HG03342 (cell line): ENCODE data around the gene MYH3.
A peak's percentile ranks its signal among the peaks of the same experiment; 100 is the strongest.

Experiments used
- ATAC-seq: cut with Tn5 transposase; IDR thresholded peaks from one replicate; pipeline ENCODE4 v1.9.1; 2021; ENCODE audit warnings: mild to moderate bottlenecking, moderate library complexity; ENCODE audit not compliant: unreplicated experiment

MYH3 gene

GRCh38 chr17:10651927-10652326 is 5.2 kb downstream of the MYH3 start:
- no peak for ATAC-seq

- no peak for ATAC-seq
These were observed 7.5 kb downstream of the MYH3 start for GRCh38 chr17:10649602-10650001.

DNA sequence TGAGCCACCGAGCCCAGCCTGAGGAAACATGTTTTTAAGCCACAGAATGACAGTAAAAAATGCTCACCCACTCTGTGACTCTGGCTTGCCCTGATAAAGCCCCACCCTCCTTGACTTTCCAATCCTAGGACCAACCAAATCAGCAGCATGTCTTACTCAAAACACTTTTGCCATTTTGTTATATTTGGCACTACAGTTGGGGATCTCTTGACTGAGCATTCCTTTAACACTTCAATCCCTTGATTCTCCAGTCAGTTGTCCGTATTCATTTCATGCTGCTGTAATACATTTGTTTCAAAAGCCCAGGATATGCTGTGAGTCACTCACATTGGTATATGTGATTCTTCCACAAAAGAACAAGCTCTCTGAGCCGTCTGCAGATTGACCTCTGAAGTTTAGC is 8.2 kb downstream of the MYH3 start:
- no peak for ATAC-seq

GRCh38 chr17:10648381-10648780 is 8.7 kb downstream of the MYH3 start:
- no peak for ATAC-seq

GRCh38 chr17:10646392-10646990 is 10.6 kb downstream of the MYH3 start:
- ATAC-seq, result peak; percentile 65

DNA sequence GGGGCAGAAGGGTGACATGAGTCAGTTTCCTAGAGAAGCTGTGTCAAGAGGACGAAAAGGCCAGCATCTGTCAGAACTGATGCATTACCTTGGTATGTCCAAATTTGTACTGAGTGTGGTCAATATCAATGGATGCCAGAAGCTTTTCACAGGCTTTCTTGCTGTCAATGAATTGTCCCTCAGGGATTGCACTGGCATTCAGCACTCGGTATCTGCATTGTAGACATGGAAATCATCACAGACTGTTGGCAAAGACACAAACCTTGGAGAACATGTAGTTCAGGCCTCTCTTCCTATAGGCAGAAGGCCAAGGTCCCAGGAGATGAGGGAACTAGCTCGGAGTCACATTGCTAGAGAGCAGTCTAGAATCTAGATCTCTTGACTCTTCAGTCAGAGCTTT is 16.6 kb downstream of the MYH3 start:
- ATAC-seq, result no peak

GRCh38 chr17:10638151-10638550 is 19.0 kb downstream of the MYH3 start:
- no peak for ATAC-seq

DNA sequence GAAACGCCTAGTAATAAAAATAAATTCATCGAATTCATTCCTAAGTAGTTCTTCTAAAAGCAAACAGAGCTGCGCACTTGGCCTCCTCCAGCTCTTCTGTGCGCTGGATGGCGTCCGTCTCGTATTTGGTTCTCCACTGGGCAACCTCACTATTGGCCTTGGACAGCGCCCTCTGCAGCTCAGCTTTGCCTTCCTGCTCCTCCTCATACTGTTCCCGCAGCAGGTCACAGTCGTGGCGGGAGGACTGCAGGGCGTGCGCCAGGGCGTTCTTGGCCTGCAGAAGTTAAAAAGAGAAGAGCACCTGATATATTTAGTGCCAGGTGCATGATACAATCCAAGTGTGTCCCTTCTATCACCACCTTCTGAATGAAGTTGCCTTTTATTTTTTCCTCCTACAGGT is 21.8 kb downstream of the MYH3 start:
- ATAC-seq, result no peak

GRCh38 chr17:10633738-10634379 is 23.2 kb downstream of the MYH3 start:
- ATAC-seq, result peak; percentile 93

- ATAC-seq, result no peak
These were observed 25.4 kb downstream of the MYH3 start for GRCh38 chr17:10631701-10632100.

DNA sequence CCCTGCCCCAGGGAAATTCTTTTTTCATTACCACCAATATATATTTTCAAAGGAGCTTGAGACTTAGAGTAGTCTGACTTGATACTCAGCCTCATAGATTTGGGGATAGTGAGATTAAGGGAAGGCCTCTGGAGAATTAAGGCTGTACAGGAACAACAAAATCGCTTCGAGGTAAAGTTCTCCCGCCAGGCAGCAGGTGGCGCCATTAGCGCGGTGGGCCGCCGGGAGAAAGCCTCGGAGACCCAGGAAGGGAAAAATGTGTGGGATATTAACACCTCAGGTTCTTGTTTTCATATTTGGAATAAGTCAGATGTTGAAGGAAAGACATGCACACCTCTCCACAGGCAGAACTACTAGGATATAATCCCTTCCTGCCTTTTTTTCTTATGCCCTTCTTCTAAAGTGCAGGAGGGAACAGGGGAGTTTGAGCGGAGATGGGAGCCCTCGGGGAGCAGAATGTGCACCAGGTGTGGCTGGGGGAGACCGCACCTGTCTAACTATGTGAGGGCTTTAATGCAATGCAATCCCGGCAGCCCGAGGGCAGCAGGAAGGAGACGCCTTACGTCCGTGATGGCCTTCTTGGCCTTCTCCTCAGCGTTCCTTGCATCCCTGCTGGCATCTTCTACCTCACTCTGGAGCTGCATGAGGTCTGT is 25.9 kb downstream of the MYH3 start:
- ATAC-seq, result no peak

DNA sequence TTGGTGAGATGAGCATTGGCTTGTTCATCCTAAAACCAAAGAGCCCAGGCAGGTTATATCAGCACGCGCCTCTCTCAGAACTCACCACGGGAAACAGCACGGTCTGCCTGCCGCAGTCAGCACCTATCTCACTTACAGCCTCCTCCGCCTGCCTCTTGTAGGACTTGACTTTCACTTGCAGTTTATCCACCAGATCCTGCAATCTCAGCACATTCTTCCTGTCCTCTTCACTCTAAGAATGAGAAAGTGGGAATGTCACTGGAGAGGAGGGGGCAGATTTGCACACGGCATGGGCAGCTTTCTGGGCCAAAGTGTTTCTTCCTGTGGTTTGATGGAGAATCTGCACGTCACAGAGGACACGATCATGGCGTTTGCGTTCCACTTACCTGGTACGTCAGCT is 27.4 kb downstream of the MYH3 start:
- ATAC-seq, result no peak

GRCh38 chr17:10628756-10629155 is 28.4 kb downstream of the MYH3 start:
- ATAC-seq, result no peak

DNA sequence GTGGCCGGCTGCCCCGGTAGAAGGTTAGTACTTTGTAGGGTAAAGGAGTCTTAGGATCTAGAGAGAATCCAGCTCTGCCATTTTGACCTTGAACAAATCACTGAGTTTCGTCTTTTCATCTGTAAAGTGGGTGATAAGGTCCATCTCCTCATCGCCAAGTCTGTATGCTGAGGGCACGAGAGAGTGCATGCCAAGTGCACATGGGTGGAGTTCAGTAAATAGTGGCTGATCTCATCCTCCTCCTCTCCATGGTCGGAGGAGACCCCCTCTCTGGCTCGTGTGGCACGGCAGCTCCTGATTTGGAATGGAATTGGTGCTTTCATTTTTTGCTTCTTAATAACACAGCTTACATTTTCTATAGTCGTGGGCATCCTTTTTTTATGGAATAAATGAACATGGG is 30.7 kb downstream of the MYH3 start:
- no peak for ATAC-seq

- no peak for ATAC-seq
These were observed 32.1 kb downstream of the MYH3 start for GRCh38 chr17:10624969-10625368.

GRCh38 chr17:10623737-10624338 is 33.3 kb downstream of the MYH3 start:
- no peak for ATAC-seq

DNA sequence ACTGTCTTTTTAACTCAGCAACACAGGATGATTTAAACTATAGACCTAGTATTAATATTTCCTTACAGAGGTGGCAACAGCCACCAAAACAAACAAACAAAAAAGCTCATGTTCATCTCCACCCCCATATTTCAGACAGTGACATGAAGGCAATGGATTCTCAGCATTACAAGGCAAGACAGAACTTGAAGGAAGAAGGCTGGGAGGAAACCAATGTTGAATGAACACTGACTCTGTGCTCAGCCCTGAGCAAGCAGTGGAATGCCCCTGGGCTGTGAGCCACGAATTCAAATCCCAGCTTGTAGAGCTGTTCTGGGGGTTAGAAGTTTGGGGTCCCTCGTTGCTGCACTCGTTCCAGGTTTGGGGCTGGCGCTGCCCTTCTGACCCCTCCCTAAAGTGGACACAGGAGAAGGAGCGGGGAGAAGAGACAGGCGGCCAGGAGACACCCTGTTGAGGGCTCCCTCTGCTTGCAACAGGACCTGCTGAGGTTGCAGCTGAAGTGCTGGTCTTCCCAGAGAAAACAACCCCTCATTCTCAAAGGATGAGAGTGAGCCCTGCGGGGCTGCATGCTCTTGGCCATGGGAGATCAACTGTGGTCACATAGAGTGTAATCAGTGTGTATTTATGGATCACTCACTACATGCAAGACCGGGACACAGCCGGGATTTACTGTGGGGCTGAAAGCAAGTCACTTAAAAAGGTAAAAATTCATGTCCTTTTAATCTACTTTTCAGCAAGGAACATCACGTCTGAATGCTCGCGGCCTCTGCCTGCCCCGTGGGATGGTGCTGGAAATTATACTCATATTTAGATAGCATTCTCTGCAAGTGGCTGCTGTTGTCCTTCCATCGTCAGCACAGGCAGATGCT is 34.3 kb downstream of the MYH3 start:
- no peak for ATAC-seq

- ATAC-seq, result no peak
These were observed 35.7 kb downstream of the MYH3 start for GRCh38 chr17:10621397-10621796.

DNA sequence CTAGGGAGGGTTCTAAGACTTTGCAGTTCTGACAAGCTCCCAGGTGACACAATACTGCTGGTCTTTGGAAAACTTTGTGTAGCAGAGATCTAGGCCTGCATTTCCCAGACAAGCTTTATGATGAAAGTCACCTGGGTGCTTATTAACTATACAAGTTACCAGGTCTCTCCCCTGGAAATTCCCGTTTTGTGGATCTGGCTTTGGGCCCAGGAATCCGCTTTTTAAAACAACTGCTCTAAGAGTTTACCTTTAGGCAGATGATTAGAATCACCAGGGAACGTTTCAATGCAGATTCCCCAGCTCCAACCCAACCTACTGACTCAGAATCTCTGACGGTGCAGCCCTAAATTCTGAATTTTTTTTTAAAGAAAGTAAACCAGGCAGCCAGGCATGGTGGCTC is 36.3 kb downstream of the MYH3 start:
- ATAC-seq, result no peak

- peak; percentile 76 for ATAC-seq
These were observed 38.9 kb downstream of the MYH3 start for GRCh38 chr17:10618202-10618635.

- ATAC-seq, result no peak
These were observed 40.0 kb downstream of the MYH3 start for GRCh38 chr17:10617120-10617505.
